ENCODE measurements around the gene SLC2A1. TPM values are rescaled to one million over a fixed set of nuclear protein-coding genes. Genes with fewer than 3 reads are reported as not detected.

Gene SLC2A1
- total and polyA plus RNA-seq, 10 donors: 18.3 to 142 (median 32.4) TPM

DNA sequence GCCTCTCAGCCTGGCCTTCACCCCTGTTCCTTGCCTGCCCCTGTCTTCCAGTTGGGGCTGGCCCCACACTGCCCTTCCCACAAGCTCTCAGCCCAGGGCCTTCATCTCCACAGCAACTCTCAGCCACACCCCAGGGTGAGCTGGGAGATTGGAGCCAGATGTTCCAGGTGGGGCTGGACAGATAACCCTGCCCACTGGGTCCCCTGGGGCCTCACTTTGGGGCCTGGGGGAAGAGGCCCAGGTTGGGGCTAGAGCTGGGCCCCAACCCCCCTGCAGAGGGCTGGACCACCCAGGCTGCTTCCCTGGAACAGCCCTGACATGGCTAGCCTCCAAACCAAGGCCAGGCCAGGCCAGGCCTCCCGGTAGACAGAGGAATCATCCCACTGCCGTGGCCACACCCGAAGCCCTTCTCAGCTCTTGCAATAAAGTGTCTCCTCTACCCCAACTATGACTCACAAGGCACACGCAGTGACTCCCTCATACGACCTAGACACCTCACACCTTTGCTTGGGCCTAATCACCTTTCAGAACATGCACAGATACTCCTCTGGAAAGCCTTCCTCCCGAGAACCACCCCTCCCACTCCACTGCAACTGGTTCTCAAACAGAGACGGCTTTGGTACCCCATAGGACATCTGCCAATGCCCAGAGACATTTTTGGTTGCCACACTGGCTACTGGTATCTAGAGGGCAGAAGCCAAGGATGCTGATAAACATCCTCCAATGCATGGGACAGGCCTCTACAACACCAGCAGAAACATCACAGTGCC, 22.2 kb downstream of the SLC2A1 start:
- WGBS, 5 donors: 47 to 67% (median 56%) methylated on average over 7 of the region's 7 CpGs
- Histone ChIP-seq H3K4me1 (peaks cover 53 to 100% (median 90%) of the 10 kb centered on the region in 6 donors), H3K27ac (peak overlapping the region; percentile 67 to 97 (median 90)), H3K27me3 (replicated peaks in 1 of 7) (no peaks in the 10 kb centered on the region), H3K36me3 (peaks cover 0 to 45% (median 0%) of the 10 kb centered on the region in 6 donors), H3K9me3 (no peaks in the 10 kb centered on the region), H3K4me3 (peak overlapping the region in 1 of 8 donors; percentile 36)
- DNase-seq: peak; percentile 81
- TF ChIP-seq, protein P1, sequence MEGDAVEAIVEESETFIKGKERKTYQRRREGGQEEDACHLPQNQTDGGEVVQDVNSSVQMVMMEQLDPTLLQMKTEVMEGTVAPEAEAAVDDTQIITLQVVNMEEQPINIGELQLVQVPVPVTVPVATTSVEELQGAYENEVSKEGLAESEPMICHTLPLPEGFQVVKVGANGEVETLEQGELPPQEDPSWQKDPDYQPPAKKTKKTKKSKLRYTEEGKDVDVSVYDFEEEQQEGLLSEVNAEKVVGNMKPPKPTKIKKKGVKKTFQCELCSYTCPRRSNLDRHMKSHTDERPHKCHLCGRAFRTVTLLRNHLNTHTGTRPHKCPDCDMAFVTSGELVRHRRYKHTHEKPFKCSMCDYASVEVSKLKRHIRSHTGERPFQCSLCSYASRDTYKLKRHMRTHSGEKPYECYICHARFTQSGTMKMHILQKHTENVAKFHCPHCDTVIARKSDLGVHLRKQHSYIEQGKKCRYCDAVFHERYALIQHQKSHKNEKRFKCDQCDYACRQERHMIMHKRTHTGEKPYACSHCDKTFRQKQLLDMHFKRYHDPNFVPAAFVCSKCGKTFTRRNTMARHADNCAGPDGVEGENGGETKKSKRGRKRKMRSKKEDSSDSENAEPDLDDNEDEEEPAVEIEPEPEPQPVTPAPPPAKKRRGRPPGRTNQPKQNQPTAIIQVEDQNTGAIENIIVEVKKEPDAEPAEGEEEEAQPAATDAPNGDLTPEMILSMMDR (IDR thresholded peaks at IDR 0.05 in 8 of 11, conservative IDR thresholded peaks at IDR 0.05 in 3 of 11): no peak
- no peak for TF ChIP-seq POLR2A (IDR thresholded peaks at IDR 0.05)
- peak in 2 of 3 donors; percentile 37 to 44 for TF ChIP-seq POLR2AphosphoS5 (IDR thresholded peaks at IDR 0.05)
- intact Hi-C loops (cut with DNase I; ENCODE audit: low total_unique reads): no loop called here

DNA sequence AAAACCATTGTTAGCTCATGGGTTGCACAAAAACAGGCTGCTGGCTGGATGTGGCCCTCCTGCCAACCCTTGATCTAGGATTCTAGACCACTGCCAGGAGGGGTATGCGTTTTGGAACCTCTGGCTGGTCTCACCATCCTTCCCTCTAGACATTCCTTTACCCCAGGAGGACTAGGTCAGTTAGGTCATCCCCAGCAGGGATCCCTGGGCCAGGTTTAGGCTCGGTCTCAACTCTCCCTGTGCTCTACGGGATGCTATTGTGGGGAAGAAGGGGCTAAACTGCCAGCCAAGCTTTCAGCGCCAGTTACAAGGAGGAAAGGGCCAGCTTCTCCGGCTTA, 22.7 kb downstream of the SLC2A1 start:
- peak overlapping the region in 1 of 8 donors; percentile 36 for H3K4me3 ChIP-seq
- peaks cover 59 to 100% (median 91%) of the 10 kb centered on the region in 6 donors for H3K4me1 ChIP-seq
- H3K36me3 ChIP-seq: peaks cover 0 to 40% (median 0%) of the 10 kb centered on the region in 6 donors
- H3K27me3 ChIP-seq (replicated peaks in 1 of 7): no peaks in the 10 kb centered on the region
- H3K9me3 ChIP-seq: no peaks in the 10 kb centered on the region
- no peak for DNase-seq
- TF ChIP-seq POLR2AphosphoS5 (IDR thresholded peaks at IDR 0.05) (no peak), POLR2A (IDR thresholded peaks at IDR 0.05) (no peak)
- TF ChIP-seq, protein P1 (IDR thresholded peaks at IDR 0.05 in 8 of 11, conservative IDR thresholded peaks at IDR 0.05 in 3 of 11): no peak
- intact Hi-C loops (cut with DNase I; ENCODE audit: low total_unique reads): no loop called here
- peak overlapping the region; percentile 67 to 97 (median 90) for H3K27ac ChIP-seq
- WGBS, 5 donors: 86 to 95% (median 94%) methylated on average over 4 to 5 of the region's 5 CpGs

DNA sequence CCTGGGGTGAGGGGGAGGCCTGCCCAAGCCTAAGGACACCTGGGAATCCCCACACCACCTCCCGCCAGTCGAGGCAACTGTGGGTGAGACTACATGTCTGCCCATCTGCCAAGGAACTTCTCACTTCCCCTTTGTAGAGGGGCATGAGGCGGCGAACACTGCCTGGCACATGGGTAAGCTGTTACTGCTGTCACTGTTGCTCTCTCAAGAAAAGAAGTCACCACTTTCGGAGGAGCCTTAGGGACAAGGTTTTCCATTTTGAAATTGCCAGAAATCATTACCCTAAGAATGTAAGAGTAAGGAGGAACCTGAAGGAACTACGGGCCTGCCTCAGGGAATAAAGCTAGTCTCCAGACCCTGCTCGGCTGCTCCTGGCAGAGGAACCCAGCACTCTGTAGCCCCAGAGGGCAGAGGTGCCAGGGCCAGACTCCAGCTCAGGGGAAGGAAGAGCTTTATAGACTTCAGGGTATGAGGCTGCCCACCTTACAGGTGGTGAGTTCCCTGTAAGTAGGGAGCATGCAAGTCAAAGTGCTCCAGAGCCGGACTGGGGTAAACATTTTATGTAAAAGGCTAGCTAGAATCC, 23.3 kb downstream of the SLC2A1 start:
- Histone ChIP-seq H3K27ac (peak overlapping the region; percentile 67 to 97 (median 90)), H3K36me3 (peaks cover 0 to 40% (median 3%) of the 10 kb centered on the region in 6 donors), H3K9me3 (no peaks in the 10 kb centered on the region), H3K4me3 (peak overlapping the region in 1 of 8 donors; percentile 30), H3K27me3 (replicated peaks in 1 of 7) (no peaks in the 10 kb centered on the region), H3K4me1 (peaks cover 64 to 100% (median 95%) of the 10 kb centered on the region in 6 donors)
- TF ChIP-seq POLR2AphosphoS5 (IDR thresholded peaks at IDR 0.05) (peak; percentile 44 to 77 (median 74)), POLR2A (IDR thresholded peaks at IDR 0.05) (no peak)
- peak; percentile 92 for DNase-seq
- intact Hi-C loops (cut with DNase I; ENCODE audit: low total_unique reads): no loop called here
- WGBS, 5 donors: 45 to 63% (median 58%) methylated on average over 8 of the region's 8 CpGs

DNA sequence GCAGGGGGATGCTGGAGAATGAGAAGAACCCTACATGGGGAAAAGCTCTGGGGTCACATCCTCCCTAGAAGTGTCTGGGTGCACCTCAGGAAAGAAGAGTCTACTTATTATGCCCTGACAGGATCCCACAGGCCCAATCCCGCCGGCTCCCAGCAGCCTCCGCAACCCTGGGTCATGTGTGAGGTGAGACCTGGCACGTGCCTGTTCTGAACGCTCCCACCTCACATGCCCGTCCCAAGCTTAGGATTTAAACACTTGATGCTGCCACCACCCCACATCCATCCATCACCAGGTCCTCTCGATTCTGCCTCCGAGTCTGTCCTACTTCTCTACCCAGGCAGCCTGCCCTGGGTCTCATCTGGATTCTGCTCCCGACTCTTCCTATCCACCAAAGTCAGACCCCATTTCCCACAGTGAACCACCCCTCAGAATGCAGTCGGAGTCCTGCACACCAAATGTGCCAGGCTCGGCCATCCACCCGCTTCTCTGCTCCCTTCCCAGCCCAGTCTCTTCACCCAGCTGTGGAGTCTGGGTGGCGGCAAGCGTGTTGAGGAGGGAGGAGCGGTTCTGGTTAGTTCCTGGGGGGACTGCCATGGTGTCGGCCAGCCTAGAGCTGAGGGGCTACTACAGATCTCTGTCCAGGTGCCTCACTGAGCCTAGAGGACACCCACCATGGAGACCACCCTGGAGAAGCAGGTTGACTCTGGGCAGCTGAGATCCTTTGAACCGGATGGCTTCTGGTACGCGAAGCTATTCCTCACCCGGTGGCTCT, 23.9 kb downstream of the SLC2A1 start:
- TF ChIP-seq POLR2A (IDR thresholded peaks at IDR 0.05): no peak
- no peak for TF ChIP-seq POLR2AphosphoS5 (IDR thresholded peaks at IDR 0.05)
- TF ChIP-seq, protein P1 (IDR thresholded peaks at IDR 0.05 in 8 of 11, conservative IDR thresholded peaks at IDR 0.05 in 3 of 11): no peak
- intact Hi-C loops (cut with DNase I; ENCODE audit: low total_unique reads): no loop called here
- Histone ChIP-seq H3K4me1 (peaks cover 67 to 100% (median 98%) of the 10 kb centered on the region in 6 donors), H3K4me3 (peak overlapping the region in 1 of 8 donors; percentile 30), H3K27ac (peak overlapping the region; percentile 67 to 97 (median 90)), H3K27me3 (replicated peaks in 1 of 7) (no peaks in the 10 kb centered on the region), H3K9me3 (no peaks in the 10 kb centered on the region), H3K36me3 (peaks cover 0 to 42% (median 10%) of the 10 kb centered on the region in 6 donors)
- peak; percentile 73 for DNase-seq
- 82 to 92% (median 86%) methylated on average over 13 to 20 of the region's 20 CpGs for WGBS, 5 donors
